HG02623 (cell line): Measurements from ENCODE around the gene IL1RAP.

Experiments
- ATAC-seq: cut with Tn5 transposase; IDR thresholded peaks from one replicate; pipeline ENCODE4 v1.9.1; 2021; ENCODE audit warnings: moderate library complexity; ENCODE audit not compliant: unreplicated experiment

Gene IL1RAP

DNA sequence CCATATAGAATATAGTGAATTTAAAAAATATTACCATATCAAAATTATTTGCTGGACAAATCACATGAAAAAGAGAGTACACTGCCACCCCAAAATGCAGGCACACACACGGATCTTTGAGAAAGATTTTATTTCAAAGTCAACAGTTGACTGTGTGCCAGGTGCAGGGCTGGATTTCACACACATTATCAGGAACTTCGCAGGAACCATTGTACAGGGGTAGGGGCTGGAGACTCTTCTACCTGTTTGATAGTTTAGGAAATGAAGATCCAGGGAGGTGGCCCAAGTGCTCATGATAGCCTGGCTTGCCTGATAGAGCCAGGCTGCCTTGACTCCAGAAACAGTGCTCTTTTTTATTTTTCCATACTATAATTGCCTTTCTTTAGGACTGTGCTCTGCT lies 54.2 kb downstream of the IL1RAP start:
- ATAC-seq, result no peak

DNA sequence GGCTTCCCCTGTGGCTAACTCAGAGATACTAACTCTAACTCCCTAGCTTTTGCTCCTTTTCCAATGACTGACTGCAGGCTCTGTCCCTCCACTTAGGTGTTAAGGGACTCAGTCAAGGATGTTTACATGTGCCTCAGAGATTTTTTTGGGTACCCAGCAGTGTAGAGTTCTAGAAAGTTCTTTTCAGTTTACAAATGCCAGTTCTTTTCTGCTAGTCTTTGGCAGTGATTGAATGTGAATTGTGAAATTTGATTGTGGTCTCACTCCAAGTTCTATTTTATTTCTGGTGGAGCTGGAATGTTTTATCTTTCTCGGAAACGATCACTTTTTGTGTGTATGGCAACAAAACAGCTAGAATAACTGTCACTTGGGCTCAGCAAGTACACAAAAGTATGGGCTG lies 60.6 kb downstream of the IL1RAP start:
- no peak for ATAC-seq

DNA sequence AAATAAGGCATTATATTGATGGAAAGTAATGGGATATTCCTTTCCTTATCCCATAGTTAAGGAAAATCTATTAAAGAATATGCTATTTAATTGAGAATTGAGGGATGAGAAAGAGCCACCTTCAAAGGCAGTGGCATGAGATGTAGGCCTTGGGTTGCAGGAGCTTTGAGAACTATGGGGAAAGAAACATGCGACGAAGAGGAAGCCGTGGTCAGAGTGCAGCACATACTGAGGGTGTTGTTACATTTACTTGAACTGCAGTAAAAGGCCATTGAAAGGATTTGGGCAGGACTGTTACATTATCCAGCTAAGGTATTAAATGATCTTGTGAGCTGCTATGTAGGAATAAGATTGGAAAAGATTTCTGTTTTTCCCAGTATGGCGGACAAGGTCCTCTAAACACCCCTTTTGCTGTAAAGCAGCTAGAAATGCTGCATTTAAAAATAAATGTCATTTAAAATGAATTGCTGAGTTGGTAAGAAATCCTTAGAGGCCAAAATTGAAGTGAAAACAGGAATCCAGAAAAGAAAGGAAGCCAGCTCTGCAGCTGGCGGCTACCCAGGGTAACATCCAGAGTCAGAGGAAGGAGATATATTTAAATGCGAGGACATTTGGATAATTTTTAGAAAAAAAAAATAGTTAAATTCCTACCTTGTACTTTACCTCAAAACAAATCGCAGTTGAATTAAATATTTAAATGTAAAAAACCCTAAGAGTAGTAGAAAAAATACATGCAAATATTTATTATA lies 61.7 kb downstream of the IL1RAP start:
- ATAC-seq, result no peak

DNA sequence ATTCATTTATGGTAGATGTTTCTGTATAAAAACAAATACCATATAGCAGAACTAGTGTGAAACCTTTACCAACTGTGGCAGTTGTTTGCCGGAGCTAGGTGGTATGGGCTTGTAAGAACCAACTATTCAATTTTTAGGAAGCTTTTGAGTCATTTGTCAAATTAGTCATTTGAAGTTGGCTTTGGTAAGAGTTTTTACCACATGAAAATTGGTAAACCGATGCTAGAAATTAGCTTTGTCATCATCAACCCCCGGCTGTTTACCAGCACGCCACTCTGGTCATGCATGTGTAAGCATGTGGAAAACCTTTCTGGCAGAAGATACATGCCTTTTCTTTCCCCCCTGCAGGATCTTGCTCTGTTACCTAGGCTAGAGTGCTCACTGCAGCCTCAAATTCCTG lies 63.3 kb downstream of the IL1RAP start:
- ATAC-seq, result no peak

DNA sequence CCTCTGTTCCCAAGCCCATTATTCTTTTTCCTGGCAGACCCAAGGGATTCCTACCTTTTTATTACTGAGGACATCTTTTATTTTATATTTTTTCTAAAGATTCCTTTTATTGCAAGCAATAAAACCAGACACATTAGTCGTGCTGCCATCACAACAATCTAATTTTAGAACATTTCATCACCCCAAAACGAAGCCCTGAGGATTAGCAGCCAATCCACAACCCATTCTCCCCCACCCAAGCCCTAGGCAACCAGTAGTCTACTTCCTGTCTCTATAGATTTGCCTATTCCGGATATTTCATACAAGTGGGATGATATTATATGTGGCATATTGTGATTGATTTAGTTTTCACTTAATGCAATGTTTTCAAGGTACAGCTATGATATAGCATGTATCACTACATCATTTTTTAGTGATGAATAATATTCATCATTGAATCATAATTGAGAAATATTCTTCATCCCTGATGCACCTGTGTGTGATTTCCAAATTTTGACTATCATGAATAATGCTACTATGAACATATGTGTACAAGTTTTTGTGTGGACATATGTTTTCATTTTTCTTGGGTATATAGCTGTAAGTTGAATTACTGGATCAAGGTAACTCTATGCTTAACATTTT lies 65.7 kb downstream of the IL1RAP start:
- ATAC-seq, result no peak

DNA sequence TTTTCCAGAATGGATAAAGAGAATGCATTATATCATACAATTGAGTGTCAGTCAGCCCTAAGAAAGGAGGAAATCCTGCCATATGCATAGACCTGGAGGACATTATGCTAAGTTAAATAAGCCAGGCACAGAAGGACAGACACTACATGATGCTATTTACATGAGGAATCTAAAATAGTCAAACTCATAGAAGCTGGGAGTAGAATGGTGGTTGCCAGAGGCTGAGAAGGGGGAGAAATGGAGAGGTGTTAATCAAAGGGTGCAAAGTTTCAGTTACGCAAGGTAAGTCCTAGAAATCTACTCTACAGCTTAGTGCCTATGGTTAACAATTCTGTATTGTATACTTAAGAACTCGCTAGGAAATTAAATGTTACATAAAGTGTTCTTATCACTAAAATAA lies 66.5 kb downstream of the IL1RAP start:
- no peak for ATAC-seq

DNA sequence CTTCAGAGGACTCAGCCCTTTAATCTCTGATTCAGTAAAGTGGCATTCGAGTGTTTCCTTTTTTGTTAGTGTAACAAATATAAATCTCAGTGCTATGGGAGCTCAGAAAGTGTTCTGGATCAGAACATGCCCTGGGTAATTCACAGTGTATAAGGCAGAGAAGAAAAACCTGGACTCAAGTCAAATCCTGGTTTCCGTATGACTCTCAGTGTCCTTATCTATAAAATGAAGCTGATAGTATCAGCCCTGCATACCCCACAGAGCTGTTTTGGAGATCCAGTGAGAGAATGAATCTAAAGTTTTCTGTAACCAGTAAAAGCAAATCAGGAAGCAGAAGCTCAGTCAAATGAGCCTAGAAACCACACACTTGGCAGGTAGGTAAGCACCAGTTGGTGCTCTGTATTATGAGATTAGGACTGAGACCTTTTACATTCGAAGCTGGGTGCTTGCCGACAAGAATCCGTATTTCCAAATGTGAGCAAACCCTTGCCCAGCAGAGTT lies 67.2 kb downstream of the IL1RAP start:
- ATAC-seq, result no peak

DNA sequence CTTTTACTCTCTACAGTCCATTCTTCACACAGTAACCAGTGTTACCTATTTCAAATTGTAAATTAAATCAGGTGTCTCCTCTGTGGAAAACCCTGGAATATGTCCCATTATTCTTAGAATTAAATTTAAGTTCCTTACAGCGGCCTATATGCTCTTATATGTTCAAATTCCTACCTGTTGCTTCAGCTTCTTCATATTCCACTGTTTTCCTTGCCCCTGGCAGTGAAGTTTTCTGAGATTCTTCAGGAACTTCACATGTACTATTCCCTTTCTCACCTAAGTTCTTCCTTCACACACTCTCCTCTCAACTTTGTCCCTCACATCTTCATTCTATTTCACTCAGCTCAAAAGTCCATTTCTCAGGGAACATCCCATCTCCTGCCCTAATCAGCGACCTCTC lies 68.8 kb downstream of the IL1RAP start:
- ATAC-seq, result no peak

DNA sequence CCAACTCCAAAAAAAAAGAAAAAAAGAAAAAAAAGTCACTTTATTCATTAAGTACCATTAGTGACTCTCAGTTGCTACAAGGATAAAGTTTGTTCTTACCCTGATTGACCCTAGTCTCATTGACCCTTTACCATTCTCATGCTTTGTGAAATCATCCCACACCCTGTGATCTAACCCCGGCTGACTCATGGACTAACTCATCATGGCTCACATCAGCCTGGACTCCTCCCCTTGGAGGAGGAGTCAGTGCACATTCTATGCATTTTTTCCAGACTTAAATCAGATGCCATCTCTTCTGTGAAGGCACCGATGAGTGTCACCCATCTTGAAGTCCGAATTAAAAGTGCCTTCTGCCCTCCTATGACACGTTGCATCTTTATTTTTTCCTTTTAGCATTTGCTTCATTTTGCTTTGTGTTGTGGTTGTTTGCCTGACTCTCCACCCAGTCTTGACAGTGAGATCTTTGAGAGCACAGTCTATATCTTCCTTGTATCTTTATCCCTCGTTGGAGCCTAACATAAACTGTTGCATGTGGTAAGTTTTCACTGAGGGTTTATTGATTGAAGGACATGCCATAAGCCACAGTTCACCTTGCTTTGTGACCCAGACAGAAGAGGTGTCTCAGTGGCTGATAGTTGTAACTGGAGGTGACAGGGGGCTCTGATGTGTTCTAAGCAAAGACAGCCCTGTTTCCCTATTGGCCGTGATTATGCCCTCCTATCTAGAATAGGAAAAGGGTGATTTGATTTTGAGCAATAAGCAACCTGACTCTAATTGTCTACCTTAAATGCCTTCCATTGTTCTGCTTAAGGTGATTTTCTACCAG lies 72.1 kb downstream of the IL1RAP start:
- peak; percentile 19 for ATAC-seq

DNA sequence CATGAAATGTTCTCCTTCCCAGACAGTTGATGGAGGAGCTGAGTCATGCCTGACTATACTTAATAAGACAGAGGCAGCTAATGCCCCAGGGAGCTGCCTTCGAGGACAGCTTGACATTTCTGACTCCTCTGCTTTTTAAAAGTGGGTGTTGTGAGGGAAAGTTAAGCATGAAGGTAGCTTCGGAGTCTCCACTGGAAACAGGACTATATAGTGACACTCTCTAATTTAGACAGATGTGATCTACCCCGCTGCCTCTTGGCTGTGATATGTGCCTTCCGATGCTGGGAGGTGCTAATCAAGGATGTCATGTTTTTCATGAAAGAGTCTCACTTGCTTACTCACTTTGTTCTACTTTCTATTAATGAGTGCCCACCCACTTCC lies 72.7 kb downstream of the IL1RAP start:
- ATAC-seq, result peak; percentile 73

DNA sequence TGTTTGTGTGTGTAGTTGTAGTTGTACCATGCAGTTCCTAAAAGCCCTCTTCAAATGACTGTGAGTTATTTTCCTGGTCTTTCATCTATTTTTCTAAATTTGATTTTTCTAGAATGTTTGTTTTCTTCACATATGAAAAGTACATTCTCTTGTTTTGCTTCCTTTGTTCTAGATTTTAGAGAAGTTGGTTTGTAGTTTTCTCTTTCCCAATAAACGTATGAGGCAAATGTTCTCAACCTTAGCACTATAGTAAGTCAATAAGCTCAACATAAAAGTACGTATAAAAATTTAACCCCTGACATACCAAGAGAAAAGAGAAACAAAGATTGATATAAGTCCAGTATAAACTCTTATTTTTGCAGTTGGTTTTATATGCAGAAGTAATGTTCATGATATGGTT lies 74.7 kb downstream of the IL1RAP start:
- ATAC-seq, result no peak

DNA sequence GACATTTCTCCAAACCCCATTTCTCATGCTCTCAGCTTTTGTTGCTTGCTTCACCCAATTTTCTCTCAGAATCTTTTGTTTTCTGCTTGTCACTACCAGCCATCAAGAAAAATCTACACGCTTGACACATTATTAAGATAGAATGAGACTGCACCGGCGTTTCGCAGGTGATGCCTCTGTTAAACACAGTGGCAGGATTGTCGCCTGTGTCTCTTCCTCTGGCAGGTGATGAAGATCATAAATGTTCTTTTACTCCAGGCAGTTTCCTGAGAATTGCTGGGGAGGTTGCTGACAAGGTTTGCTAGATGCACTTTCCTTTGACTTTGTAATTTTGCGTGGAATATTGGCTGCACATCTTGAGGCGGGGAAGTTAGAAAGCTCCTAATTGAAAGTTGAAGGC lies 75.4 kb downstream of the IL1RAP start:
- no peak for ATAC-seq

DNA sequence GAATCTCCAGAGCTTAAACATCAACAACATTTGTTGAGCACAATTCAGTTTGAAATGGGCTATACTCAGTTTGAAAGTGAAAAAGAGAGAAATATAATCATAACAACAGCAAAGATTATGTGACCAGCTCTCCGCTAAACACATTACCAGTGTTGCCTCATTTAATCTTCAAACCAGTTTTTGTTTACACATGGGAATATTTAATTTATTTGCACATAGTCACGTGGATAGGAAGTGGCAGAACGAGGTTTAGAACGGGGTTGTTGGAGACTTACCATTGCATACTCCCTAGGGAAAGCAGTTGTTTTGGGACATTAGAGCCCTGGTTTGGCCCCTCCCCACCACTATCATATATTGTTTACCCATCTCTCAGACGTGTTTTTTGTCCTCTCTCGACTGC lies 77.2 kb downstream of the IL1RAP start:
- no peak for ATAC-seq

DNA sequence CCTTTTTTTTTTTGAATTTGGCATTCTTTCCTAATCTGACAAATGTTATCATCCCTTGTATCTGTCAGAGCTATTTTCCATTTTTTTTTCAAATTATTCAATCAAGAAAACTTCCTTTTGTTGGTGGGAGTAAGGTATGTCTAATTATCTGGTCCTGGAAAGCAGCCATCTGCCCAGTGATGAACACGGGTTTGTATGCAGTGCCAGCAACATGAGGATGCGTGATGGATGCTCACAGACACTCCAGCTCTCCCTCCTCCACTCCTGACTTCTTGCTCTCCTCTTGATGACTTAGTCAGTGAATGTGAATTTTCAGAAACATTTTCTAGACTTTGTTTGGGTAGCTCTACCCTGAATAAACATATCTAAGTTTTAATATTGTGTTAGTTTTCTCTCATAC lies 79.2 kb downstream of the IL1RAP start:
- no peak for ATAC-seq

DNA sequence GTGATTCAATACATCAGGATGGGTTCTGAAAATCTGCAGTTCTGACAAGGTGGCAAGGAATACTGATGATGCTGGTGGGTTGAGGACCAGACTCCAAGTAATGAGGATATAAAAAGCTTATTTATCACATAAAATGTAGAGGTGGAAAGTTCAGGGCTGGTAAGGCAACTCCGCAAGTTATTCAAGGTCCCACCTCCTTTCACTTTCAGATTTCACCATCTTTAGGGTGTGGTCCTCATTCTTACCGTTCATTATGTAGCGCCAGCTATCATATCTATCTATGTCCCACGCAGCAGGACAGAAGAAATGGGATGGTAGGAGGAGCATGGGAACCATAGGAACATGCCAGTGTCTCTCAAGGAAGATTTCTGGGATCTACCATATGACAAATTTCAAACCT lies 80.3 kb downstream of the IL1RAP start:
- ATAC-seq, result no peak

DNA sequence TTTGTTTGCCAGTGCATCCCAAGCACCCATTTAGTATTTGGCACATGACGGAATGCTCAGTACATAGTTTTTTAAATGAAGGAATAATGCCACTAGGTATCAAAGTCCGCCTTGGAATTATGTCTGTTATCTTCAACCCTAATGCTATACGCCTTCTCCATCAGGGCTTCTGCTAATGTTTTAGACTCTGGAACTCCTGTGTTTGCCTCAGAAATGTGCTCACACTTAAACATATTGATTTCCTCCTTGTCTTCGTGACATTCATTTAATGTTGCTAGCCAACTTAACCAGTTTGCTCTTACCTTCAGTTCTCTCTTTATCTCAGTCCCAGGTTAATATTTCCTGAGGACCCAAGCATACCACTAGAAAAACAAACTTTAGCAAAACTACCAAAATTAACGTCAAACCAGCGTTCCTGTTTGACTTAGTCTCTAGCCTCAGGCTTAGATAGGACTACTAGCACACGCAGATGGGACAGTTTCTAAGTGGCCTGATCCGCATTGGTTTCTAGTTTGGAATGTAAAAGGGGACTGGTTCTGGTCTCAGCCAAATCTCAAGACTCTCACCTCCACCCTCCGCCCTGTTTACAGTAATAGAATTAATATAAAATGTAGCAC lies 81.4 kb downstream of the IL1RAP start:
- ATAC-seq, result no peak

DNA sequence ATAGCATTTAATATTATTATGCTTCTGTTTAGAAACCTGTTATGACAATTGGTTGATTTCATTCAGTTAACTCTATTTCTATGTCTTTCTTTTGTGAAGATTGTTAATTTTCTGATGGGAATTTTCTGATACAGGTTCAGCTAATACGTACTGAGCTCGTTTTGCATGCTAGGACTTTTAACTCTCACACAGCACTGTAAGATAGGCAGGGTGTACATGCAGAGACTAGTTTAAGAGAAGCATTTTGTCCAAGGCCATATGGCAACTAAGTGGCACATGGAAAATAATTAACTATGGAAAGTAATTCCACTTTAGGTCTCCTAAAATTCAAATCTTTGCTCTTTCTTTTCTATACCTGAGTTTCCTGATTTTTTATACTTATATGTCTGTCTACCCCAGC lies 81.9 kb downstream of the IL1RAP start:
- ATAC-seq, result no peak

DNA sequence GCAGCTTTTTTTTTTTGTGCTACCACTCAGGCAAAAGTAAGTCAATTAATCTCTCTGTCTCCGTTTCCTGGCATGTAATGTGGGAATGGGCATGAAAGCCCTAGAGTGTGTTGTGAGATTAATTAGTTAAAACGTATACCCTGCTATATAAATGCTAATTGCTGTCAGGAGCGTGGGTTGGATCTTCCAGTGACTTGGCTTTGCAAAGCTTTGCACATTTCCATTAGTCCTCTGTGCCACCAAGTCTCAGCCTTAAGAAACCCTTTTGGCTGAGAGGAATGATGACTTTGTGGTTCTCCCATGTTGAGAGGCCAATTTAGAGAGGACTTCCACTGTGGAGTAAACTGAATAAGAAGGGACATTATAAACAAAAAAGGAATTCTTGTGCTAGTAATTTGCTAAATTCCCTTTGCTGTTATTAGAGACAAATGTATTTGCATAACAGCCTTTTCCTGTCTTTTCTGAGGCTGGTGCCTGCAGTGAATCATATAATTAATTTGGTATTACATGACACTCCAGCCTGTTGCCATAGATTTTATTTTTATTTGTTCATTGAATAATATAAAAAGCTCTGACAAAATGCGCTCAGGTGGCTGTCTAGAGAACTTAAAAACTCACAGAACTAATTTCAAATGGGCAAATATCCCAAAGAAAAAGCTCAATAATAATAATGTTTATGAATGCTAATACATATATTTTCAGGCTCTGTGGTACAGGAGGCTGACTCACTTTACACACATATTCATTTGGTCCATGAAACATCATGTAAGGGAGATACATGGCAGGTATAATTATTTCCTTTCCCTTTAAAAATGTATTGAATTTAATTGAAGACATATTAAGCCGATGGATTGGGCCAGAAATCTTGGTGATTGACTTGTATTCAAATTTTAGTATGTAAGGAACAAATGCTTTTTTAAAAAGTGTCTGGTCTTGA lies 82.7 kb downstream of the IL1RAP start:
- ATAC-seq, result no peak

DNA sequence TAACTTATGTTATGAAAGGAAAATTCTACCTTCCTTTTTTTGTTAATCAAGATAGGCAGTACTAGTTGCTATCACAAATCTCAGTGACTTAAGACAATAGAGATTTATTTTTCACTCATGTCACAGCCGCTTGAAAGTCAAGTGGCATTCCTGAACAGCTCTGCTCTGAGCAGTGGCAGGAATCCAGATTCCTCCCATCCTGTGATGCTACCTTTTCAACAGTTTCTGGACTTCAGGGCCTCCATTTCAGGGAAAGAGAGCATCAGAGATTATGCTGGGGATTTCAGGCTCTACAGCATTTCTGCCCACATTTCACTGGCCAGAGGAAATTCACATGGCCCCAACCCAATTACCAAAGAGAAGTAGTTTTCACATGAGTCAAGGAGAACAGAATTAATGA lies 83.4 kb downstream of the IL1RAP start:
- ATAC-seq, result no peak

DNA sequence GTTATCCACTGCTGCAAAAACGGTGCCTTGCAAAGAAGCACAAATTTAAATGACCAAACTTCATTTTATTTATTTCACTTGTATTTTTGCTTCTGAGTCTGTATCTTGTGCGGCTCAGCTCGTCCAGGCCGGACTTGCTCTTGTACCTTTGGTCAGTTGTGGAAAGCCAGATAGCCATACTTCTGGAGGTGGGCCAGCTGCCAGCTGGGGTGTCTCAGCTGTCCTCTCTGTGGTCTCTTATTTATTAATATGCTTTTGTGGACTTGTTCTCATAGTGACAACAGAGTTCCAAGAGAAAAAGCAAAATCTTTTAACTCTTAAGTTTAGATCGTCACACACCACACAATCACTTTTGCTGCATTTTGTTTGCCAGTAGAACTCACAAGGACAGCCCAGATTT lies 87.7 kb downstream of the IL1RAP start:
- ATAC-seq, result no peak
